ENCODE data around the gene SP140L.
"Not testable (repeated sequence)": the region's sequence is repeated elsewhere in the genome, so short reads cannot be mapped to it uniquely, and the experiment has no call there.

The SP140L gene

DNA sequence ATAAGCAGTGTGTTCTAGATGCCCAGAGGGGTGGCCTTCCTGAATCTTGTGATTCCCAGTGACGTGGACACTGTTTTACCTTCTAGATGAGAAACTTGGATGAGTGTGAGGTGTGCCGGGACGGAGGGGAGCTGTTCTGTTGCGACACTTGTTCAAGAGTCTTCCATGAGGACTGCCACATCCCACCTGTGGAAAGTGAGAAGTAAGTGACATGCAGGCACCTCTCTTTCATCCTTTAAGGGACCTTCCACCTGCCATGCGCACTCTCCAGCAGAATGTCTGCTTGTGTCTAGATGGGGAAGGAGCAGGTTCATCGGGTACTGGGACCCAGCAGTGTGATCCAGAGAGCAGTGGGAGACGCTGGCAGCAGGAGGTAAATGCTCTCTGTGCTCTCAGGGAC is 73.0 kb downstream of the SP140L start:
- no peak for TF ChIP-seq EZH2phosphoT487 (IDR thresholded peaks at IDR 0.05; ENCODE audit: borderline replicate concordance, low read length)
- TF ChIP-seq, protein P1, sequence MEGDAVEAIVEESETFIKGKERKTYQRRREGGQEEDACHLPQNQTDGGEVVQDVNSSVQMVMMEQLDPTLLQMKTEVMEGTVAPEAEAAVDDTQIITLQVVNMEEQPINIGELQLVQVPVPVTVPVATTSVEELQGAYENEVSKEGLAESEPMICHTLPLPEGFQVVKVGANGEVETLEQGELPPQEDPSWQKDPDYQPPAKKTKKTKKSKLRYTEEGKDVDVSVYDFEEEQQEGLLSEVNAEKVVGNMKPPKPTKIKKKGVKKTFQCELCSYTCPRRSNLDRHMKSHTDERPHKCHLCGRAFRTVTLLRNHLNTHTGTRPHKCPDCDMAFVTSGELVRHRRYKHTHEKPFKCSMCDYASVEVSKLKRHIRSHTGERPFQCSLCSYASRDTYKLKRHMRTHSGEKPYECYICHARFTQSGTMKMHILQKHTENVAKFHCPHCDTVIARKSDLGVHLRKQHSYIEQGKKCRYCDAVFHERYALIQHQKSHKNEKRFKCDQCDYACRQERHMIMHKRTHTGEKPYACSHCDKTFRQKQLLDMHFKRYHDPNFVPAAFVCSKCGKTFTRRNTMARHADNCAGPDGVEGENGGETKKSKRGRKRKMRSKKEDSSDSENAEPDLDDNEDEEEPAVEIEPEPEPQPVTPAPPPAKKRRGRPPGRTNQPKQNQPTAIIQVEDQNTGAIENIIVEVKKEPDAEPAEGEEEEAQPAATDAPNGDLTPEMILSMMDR (IDR thresholded peaks at IDR 0.05; ENCODE audit: low read depth, low read length, poor library complexity, severe bottlenecking), result no peak
- Histone ChIP-seq H3K4me2 (ENCODE audit: low read length) (no peak overlapping the region), H3K27ac (ENCODE audit: low read depth, low read length) (no peak overlapping the region), H3K4me1 (ENCODE audit: control insufficient read depth, low read length) (no peaks in the 10 kb centered on the region), H4K20me1 (ENCODE audit: control insufficient read depth, insufficient read depth, low read depth, low read length) (no peaks in the 10 kb centered on the region), H3F3A (ENCODE audit: control insufficient read depth, insufficient read depth) (no peaks in the 10 kb centered on the region), H3K79me2 (ENCODE audit: control insufficient read depth, low read length) (no peaks in the 10 kb centered on the region), H3K27me3 (ENCODE audit: control insufficient read depth, low read length) (no peaks in the 10 kb centered on the region), H3K9me2 (replicated peaks; ENCODE audit: control insufficient read depth, low read length) (no peaks in the 10 kb centered on the region), H3K36me3 (ENCODE audit: control insufficient read depth, low read length) (no peaks in the 10 kb centered on the region), H3K4me3 (ENCODE audit: low read length) (no peak overlapping the region), H3K9me3 (ENCODE audit: control insufficient read depth, insufficient read depth, low read length) (no peaks in the 10 kb centered on the region)

DNA sequence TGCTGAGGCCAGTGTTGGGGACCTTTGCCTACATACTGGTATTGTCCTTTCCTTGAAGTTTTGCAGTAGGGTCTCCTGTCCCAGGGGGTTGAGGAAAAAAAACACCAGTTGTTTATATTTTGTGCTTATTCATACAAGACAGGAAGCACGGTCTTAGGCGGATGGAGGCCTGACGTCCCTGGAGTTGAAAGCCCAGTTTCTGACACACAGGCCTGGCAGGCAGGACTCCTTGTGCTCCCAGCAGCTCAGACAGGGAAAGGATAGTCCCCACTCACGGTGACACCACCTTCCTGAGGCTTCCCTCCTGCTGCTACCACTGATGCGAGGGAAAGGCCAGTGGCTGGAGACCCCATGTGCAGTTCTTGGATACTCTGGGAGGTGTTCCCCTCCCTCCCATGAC is 73.5 kb downstream of the SP140L start:
- no peak overlapping the region for H3K27ac ChIP-seq (ENCODE audit: low read depth, low read length)
- H3K4me3 ChIP-seq (ENCODE audit: low read length), result no peak overlapping the region
- no peaks in the 10 kb centered on the region for H3F3A ChIP-seq (ENCODE audit: control insufficient read depth, insufficient read depth)
- H3K4me2 ChIP-seq (ENCODE audit: low read length), result no peak overlapping the region
- no peaks in the 10 kb centered on the region for H3K27me3 ChIP-seq (ENCODE audit: control insufficient read depth, low read length)
- no peaks in the 10 kb centered on the region for H3K9me2 ChIP-seq (replicated peaks; ENCODE audit: control insufficient read depth, low read length)
- H4K20me1 ChIP-seq (ENCODE audit: control insufficient read depth, insufficient read depth, low read depth, low read length), result no peaks in the 10 kb centered on the region
- no peaks in the 10 kb centered on the region for H3K9me3 ChIP-seq (ENCODE audit: control insufficient read depth, insufficient read depth, low read length)
- TF ChIP-seq, protein P1 (IDR thresholded peaks at IDR 0.05; ENCODE audit: low read depth, low read length, poor library complexity, severe bottlenecking), result no peak
- no peak for TF ChIP-seq EZH2phosphoT487 (IDR thresholded peaks at IDR 0.05; ENCODE audit: borderline replicate concordance, low read length)
- H3K36me3 ChIP-seq (ENCODE audit: control insufficient read depth, low read length), result no peaks in the 10 kb centered on the region
- H3K79me2 ChIP-seq (ENCODE audit: control insufficient read depth, low read length), result no peaks in the 10 kb centered on the region
- no peaks in the 10 kb centered on the region for H3K4me1 ChIP-seq (ENCODE audit: control insufficient read depth, low read length)

DNA sequence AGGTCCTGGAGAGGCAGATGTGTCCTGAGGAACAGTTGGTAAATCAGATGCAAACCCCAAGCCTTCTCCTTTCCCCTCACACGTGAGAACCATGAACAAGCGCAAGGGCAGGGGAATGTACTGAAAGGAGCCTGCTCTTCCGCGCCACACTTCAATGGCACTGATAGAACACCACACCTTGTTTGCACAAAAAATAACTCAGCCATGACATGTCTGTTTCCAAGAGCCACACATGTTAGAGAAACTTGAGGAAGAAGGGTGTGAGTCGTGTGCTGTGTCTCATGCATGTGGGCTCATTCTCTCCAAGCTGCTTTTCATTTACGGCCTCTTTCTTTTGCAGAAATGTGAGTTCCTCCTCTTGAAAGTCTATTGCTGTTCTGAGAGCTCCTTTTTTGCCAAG is 74.0 kb downstream of the SP140L start:
- H4K20me1 ChIP-seq (ENCODE audit: control insufficient read depth, insufficient read depth, low read depth, low read length); H3K9me3 ChIP-seq (ENCODE audit: control insufficient read depth, insufficient read depth, low read length); H3K36me3 ChIP-seq (ENCODE audit: control insufficient read depth, low read length); H3K79me2 ChIP-seq (ENCODE audit: control insufficient read depth, low read length); H3K4me2 ChIP-seq (ENCODE audit: low read length); H3K9me2 ChIP-seq (replicated peaks; ENCODE audit: control insufficient read depth, low read length); H3K27me3 ChIP-seq (ENCODE audit: control insufficient read depth, low read length); H3K27ac ChIP-seq (ENCODE audit: low read depth, low read length); H3K4me3 ChIP-seq (ENCODE audit: low read length); H3K4me1 ChIP-seq (ENCODE audit: control insufficient read depth, low read length); H3F3A ChIP-seq (ENCODE audit: control insufficient read depth, insufficient read depth): not testable (repeated sequence)

DNA sequence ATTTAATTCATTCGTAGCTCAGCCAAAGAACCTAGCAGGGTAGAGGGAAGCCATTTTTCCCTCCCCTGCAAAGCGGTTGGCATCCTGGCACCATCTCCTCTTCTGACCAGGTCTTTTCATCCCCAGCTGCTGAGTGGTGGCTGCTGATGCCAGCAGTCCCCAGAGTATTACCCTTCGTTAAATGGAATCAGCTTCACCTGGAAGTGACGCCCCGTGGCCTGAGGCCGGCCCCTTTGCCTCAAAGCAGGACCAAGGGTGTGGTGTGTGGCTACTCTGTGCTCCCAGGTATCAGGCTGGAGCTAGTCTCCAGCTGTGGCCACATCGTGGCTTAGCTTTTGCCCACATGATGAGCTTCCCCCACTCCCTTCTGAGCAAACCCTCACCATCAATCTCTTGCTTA is 76.8 kb downstream of the SP140L start:
- H3K27me3 ChIP-seq (ENCODE audit: control insufficient read depth, low read length), result no peaks in the 10 kb centered on the region
- H3K9me2 ChIP-seq (replicated peaks; ENCODE audit: control insufficient read depth, low read length), result no peaks in the 10 kb centered on the region
- no peak for TF ChIP-seq EZH2phosphoT487 (IDR thresholded peaks at IDR 0.05; ENCODE audit: borderline replicate concordance, low read length)
- TF ChIP-seq, protein P1 (IDR thresholded peaks at IDR 0.05; ENCODE audit: low read depth, low read length, poor library complexity, severe bottlenecking), result no peak

More for the DNA sequence above, 76.8 kb downstream of the SP140L start:
- Histone ChIP-seq H4K20me1 (ENCODE audit: control insufficient read depth, insufficient read depth, low read depth, low read length) (no peaks in the 10 kb centered on the region), H3K27ac (ENCODE audit: low read depth, low read length) (no peak overlapping the region), H3K4me2 (ENCODE audit: low read length) (no peak overlapping the region), H3K4me3 (ENCODE audit: low read length) (no peak overlapping the region), H3K9me3 (ENCODE audit: control insufficient read depth, insufficient read depth, low read length) (no peaks in the 10 kb centered on the region), H3K79me2 (ENCODE audit: control insufficient read depth, low read length) (no peaks in the 10 kb centered on the region), H3F3A (ENCODE audit: control insufficient read depth, insufficient read depth) (no peaks in the 10 kb centered on the region), H3K4me1 (ENCODE audit: control insufficient read depth, low read length) (no peaks in the 10 kb centered on the region), H3K36me3 (ENCODE audit: control insufficient read depth, low read length) (no peaks in the 10 kb centered on the region)
